H9 (cell line): ENCODE results near the gene PAEP. TPM values are rescaled to one million over a fixed set of nuclear protein-coding genes. Genes with fewer than 3 reads are reported as not detected.

ENCODE experiments used
- DNase-seq: peaks from one replicate; pipeline ENCODE4 v3.0.0-alpha.2; 2017
- H2AFZ ChIP-seq: one replicate; pipeline ENCODE4 v1.6.1; 2013; ENCODE audit warnings: mild to moderate bottlenecking, low read length, control low read depth, moderate library complexity
- H2AK5ac ChIP-seq: 2 replicates; pipeline ENCODE4 v1.6.1; 2013; ENCODE audit warnings: low read length, control low read depth, mixed read lengths; ENCODE audit not compliant: insufficient read length
- H2BK120ac ChIP-seq: one replicate; pipeline ENCODE4 v1.6.1; 2013; ENCODE audit warnings: low read depth, mild to moderate bottlenecking, low read length, control low read depth, inconsistent platforms; ENCODE audit not compliant: poor library complexity, severe bottlenecking
- H2BK12ac ChIP-seq: 2 replicates; pipeline ENCODE4 v1.6.1; 2013; ENCODE audit warnings: low read length, control low read depth, mixed read lengths, low read depth; ENCODE audit not compliant: insufficient read length
- H2BK15ac ChIP-seq: 2 replicates; pipeline ENCODE4 v1.6.1; 2013; ENCODE audit warnings: low read depth, low read length, control low read depth
- H2BK20ac ChIP-seq: one replicate; pipeline ENCODE4 v1.6.1; 2013; ENCODE audit warnings: low read depth, mild to moderate bottlenecking, low read length, control low read depth, inconsistent platforms; ENCODE audit not compliant: poor library complexity, severe bottlenecking
- H2BK5ac ChIP-seq: 2 replicates; pipeline ENCODE4 v1.6.1; 2013; ENCODE audit warnings: low read length, control low read depth, mixed read lengths; ENCODE audit not compliant: insufficient read length
- H3K14ac ChIP-seq: 2 replicates; pipeline ENCODE4 v1.6.1; 2013; ENCODE audit warnings: low read length, control low read depth; ENCODE audit not compliant: insufficient read depth
- H3K18ac ChIP-seq: 2 replicates; pipeline ENCODE4 v1.6.1; 2013; ENCODE audit warnings: low read depth, mild to moderate bottlenecking, mixed read lengths, low read length, control low read depth; ENCODE audit not compliant: insufficient read length
- H3K23ac ChIP-seq: 2 replicates; pipeline ENCODE4 v1.6.1; 2013; ENCODE audit warnings: low read length, control low read depth, mixed read lengths, low read depth; ENCODE audit not compliant: insufficient read length
- H3K23me2 ChIP-seq: 2 replicates; pipeline ENCODE4 v1.6.1; 2013; ENCODE audit warnings: low read depth, mild to moderate bottlenecking, mixed read lengths, low read length, control low read depth; ENCODE audit not compliant: insufficient read length, poor library complexity, severe bottlenecking
- H3K27ac ChIP-seq: 2 replicates; pipeline ENCODE4 v1.5.1; 2013; ENCODE audit warnings: low read length, control low read depth, mixed read lengths, low read depth; ENCODE audit not compliant: insufficient read length
- H3K27me3 ChIP-seq: 2 replicates; pipeline ENCODE4 v1.6.1; 2013; ENCODE audit warnings: low read length, control low read depth, inconsistent platforms; ENCODE audit not compliant: insufficient read depth
- H3K4ac ChIP-seq: 2 replicates; pipeline ENCODE4 v1.6.1; 2013; ENCODE audit warnings: low read depth, mild to moderate bottlenecking, control low read depth, inconsistent platforms, low read length, moderate library complexity
- H3K4me1 ChIP-seq: 2 replicates; pipeline ENCODE4 v1.6.1; 2013; ENCODE audit warnings: low read length, control low read depth, inconsistent platforms; ENCODE audit not compliant: insufficient read depth
- H3K4me2 ChIP-seq: 2 replicates; pipeline ENCODE4 v1.6.1; 2013; ENCODE audit warnings: low read length, control low read depth, mixed read lengths; ENCODE audit not compliant: insufficient read length, insufficient read depth
- H3K56ac ChIP-seq: 2 replicates; pipeline ENCODE4 v1.6.1; 2013; ENCODE audit warnings: low read depth, mild to moderate bottlenecking, mixed read lengths, low read length, control low read depth; ENCODE audit not compliant: insufficient read length
- H3K79me1 ChIP-seq: 2 replicates; pipeline ENCODE4 v1.6.1; 2013; ENCODE audit warnings: low read depth, mild to moderate bottlenecking, moderate library complexity, low read length, control low read depth, inconsistent platforms; ENCODE audit not compliant: insufficient read depth, poor library complexity, severe bottlenecking
- H3K79me2 ChIP-seq: 2 replicates; pipeline ENCODE4 v1.6.1; 2013; ENCODE audit warnings: low read length, control low read depth, inconsistent platforms; ENCODE audit not compliant: insufficient read depth
- H3K9ac ChIP-seq: 2 replicates; pipeline ENCODE4 v1.6.1; 2013; ENCODE audit warnings: low read length, control low read depth, mixed read lengths; ENCODE audit not compliant: insufficient read length; ENCODE audit errors: extremely low read depth
- H3K9me3 ChIP-seq: one replicate; pipeline ENCODE4 v1.6.1; 2013; ENCODE audit warnings: low read depth, low read length, inconsistent platforms; ENCODE audit not compliant: control insufficient read depth
- H3T11ph ChIP-seq: one replicate; pipeline ENCODE4 v1.6.1; 2013; ENCODE audit warnings: mild to moderate bottlenecking, low read length, control low read depth, inconsistent platforms
- H4K20me1 ChIP-seq: one replicate; pipeline ENCODE4 v1.6.1; 2013; ENCODE audit not compliant: control insufficient read depth, insufficient read length, insufficient read depth
- H4K5ac ChIP-seq: 2 replicates; pipeline ENCODE4 v1.6.1; 2013; ENCODE audit warnings: low read depth, mild to moderate bottlenecking, mixed read lengths, low read length, control low read depth; ENCODE audit not compliant: insufficient read length
- H4K8ac ChIP-seq: replicated peaks from 2 replicates; pipeline ENCODE4 v1.6.1; 2013; ENCODE audit warnings: low read length, control low read depth, mixed read lengths, low read depth; ENCODE audit not compliant: insufficient read length
- H4K91ac ChIP-seq: 2 replicates; pipeline ENCODE4 v1.6.1; 2013; ENCODE audit warnings: low read depth, mild to moderate bottlenecking, moderate library complexity, mixed read lengths, low read length, control low read depth; ENCODE audit not compliant: insufficient read length
- H3K27ac Mint-ChIP-seq, 3 experiments: 2 replicates in 2 of 3; 3 replicates in 1 of 3; pipeline ENCODE4 v1.8.0; 2020 to 2021; ENCODE audit warnings: mixed read lengths in 3 of 3, mild to moderate bottlenecking in 1 of 3, moderate library complexity in 1 of 3
- H3K27me3 Mint-ChIP-seq: 2 replicates; pipeline ENCODE4 v1.8.0; 2021; ENCODE audit warnings: low read depth, mild to moderate bottlenecking, moderate library complexity, mixed read lengths
- H3K36me3 Mint-ChIP-seq, 3 experiments: 2 replicates in 2 of 3; 3 replicates in 1 of 3; pipeline ENCODE4 v1.8.0; 2020 to 2021; ENCODE audit warnings: low read depth in 3 of 3, mixed read lengths in 3 of 3; ENCODE audit not compliant: insufficient read depth in 1 of 3
- H3K4me1 Mint-ChIP-seq, 2 experiments: 2 replicates each; pipeline ENCODE4 v1.8.0; 2020; ENCODE audit warnings: mixed read lengths in 2 of 2
- H3K4me3 Mint-ChIP-seq, 2 experiments: 2 replicates in 1 of 2; 3 replicates in 1 of 2; pipeline ENCODE4 v1.8.0; 2020 to 2021; ENCODE audit warnings: mild to moderate bottlenecking in 2 of 2, mixed read lengths in 2 of 2, moderate library complexity in 1 of 2
- H3K9me3 Mint-ChIP-seq, 2 experiments: 2 replicates in 1 of 2; 3 replicates in 1 of 2; pipeline ENCODE4 v1.8.0; 2020; ENCODE audit warnings: mild to moderate bottlenecking in 2 of 2, mixed read lengths in 2 of 2, moderate library complexity in 1 of 2
- WGBS: extraction: QIAGEN DNeasy Blood & Tissue Kit; methylation state at CpG from one replicate; pipeline ENCODE4 v1.1.7; 2013; ENCODE audit warnings: missing lambda C conversion rate, low lambda C conversion rate, mixed read lengths; ENCODE audit not compliant: insufficient read length; ENCODE audit errors: extremely low coverage; 5-methylcytosine and 5-hydroxymethylcytosine counted together
- total RNA-seq: library from RNA; stranded (reverse); gene quantifications from 2 replicates; pipeline ENCODE4 v1.2.1, GENCODE V29; 2021
- TF ChIP-seq, protein P1 (sequence below): fragments of 200-600 bp; sonication (generic); conservative IDR thresholded peaks from 3 replicates; pipeline ENCODE4 v1.8.0; 2021; ENCODE audit warnings: antibody characterized with exemption, mild to moderate bottlenecking

PAEP gene
- total RNA-seq, 1 experiment from 2014 or later = not detected

DNA sequence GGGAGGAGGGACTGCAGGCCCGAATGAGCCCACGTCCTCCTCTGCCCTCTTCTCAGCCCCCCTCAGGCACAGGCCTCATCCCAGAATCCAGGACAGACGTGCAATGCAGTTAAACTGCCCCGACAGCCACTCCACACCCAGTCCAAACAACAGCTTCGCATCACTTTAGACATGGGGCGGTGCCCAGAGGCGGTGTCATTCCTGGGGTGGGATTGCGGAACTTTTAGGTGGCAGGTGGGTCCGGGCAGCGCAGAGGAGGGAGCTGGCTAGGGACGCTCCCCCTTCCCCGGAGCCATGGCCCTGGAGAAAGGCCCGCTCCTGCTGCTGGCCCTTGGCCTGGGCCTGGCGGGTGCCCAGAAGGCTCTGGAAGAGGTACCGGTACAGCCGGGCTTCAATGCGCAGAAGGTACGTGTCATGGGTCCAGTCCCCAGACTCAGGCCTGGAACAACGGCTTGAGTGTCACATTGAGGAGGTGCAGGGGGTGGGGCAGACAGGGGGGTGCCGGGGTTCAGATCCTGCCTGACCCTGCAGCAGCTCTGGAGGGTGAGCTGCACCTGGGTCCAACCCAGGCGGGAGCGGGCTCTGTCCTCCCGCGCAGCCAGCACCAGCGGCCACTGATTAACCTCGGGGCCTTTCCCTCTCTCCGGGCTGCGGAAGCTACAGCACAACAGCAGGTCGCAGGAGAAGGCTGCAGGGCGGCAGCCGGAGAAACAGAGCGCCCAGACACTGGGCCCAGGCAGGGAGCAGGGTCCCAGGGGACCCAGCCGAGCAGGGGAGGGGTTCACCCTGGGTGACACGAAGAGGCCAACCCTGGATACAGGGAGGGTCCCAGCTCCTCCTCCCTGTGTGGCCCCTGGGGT lies 52.6 kb downstream of the PAEP start:
- no peak overlapping the region for H2BK5ac ChIP-seq
- Mint-ChIP-seq H3K36me3 (peaks cover 5 to 14% (median 7%) of the 10 kb centered on the region in 3 experiments; a peak in 5 of 7 replicates), H3K27me3 (peaks cover 3% of the 10 kb centered on the region), H3K4me1 (0 out of 4 replicates have a peak, but pooled peaks cover 0 to 3% of the 10 kb centered on the region in 2 experiments), H3K9me3 (peaks cover 19 to 20% of the 10 kb centered on the region in 2 experiments), H3K27ac (no peak overlapping the region), H3K4me3 (no peak overlapping the region)
- H2AFZ ChIP-seq = no peak overlapping the region
- H4K5ac ChIP-seq = no peak overlapping the region
- H3K79me1 ChIP-seq = no peaks in the 10 kb centered on the region
- H3K23me2 ChIP-seq = no peaks in the 10 kb centered on the region
- H3K4ac ChIP-seq = no peak overlapping the region
- no peak overlapping the region for H3K4me2 ChIP-seq
- no peak overlapping the region for H2BK15ac ChIP-seq
- H3K27ac ChIP-seq = no peak overlapping the region
- H3K9ac ChIP-seq = no peak overlapping the region
- H4K8ac ChIP-seq = no peak overlapping the region
- no peaks in the 10 kb centered on the region for H4K20me1 ChIP-seq
- no peaks in the 10 kb centered on the region for H3K4me1 ChIP-seq
- no peak overlapping the region for H2BK12ac ChIP-seq
- H3K23ac ChIP-seq = no peak overlapping the region
- H3K56ac ChIP-seq = no peak overlapping the region
- H2BK120ac ChIP-seq = no peak overlapping the region
- H3K27me3 ChIP-seq = no peaks in the 10 kb centered on the region
- peak overlapping the region; percentile 36; the same call in 1 of the 2 replicates for H3K14ac ChIP-seq
- WGBS = no CpG with 5 or more reads among the region's 34 CpGs
- H3K79me2 ChIP-seq = no peaks in the 10 kb centered on the region
- TF ChIP-seq, protein P1, sequence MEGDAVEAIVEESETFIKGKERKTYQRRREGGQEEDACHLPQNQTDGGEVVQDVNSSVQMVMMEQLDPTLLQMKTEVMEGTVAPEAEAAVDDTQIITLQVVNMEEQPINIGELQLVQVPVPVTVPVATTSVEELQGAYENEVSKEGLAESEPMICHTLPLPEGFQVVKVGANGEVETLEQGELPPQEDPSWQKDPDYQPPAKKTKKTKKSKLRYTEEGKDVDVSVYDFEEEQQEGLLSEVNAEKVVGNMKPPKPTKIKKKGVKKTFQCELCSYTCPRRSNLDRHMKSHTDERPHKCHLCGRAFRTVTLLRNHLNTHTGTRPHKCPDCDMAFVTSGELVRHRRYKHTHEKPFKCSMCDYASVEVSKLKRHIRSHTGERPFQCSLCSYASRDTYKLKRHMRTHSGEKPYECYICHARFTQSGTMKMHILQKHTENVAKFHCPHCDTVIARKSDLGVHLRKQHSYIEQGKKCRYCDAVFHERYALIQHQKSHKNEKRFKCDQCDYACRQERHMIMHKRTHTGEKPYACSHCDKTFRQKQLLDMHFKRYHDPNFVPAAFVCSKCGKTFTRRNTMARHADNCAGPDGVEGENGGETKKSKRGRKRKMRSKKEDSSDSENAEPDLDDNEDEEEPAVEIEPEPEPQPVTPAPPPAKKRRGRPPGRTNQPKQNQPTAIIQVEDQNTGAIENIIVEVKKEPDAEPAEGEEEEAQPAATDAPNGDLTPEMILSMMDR = no peak
- peak; percentile 24 for DNase-seq
- H3K18ac ChIP-seq = no peak overlapping the region
- H4K91ac ChIP-seq = no peak overlapping the region
- no peaks in the 10 kb centered on the region for H3K9me3 ChIP-seq
- H3T11ph ChIP-seq = no peak overlapping the region
- no peak overlapping the region for H2BK20ac ChIP-seq
- no peak overlapping the region for H2AK5ac ChIP-seq
